ENCODE measurements around the gene SSTR4. TPM values are rescaled to one million over a fixed set of nuclear protein-coding genes. Genes with fewer than 3 reads are reported as not detected.

Gene SSTR4
- total RNA-seq, 1 experiment from 2014 or later: not detected

- no peak for DNase-seq (ENCODE audit: low read depth, low spot score)
- Histone ChIP-seq H3K27ac (ENCODE audit: low read depth, low read length) (no peak overlapping the region), H3K9me3 (ENCODE audit: control insufficient read depth in 1 of 2, insufficient read depth in 1 of 2, low read depth in 1 of 2, low read length in 2 of 2) (no peaks in the 10 kb centered on the region), H3K4me3 (replicated peaks in 1 of 2; ENCODE audit: low read depth in 1 of 2, low read length in 2 of 2) (no peak overlapping the region), H3K36me3 (ENCODE audit: control insufficient read depth in 1 of 2, insufficient read depth in 2 of 2, low read length in 2 of 2) (no peaks in the 10 kb centered on the region), H3K9me2 (ENCODE audit: insufficient read depth) (no peaks in the 10 kb centered on the region), H4K20me1 (ENCODE audit: insufficient read depth) (no peaks in the 10 kb centered on the region), H3K27me3 (ENCODE audit: insufficient read depth, low read length) (peaks cover 10% of the 10 kb centered on the region; the same call in 1 of the 2 replicates), H3K4me1 (ENCODE audit: control insufficient read depth in 1 of 2, insufficient read depth in 2 of 2, low read length in 2 of 2) (no peaks in the 10 kb centered on the region), H3K79me2 (ENCODE audit: insufficient read depth, low read length) (no peaks in the 10 kb centered on the region), H2AFZ (ENCODE audit: low read depth, low read length, poor library complexity, severe bottlenecking) (no peak overlapping the region), H3K4me2 (ENCODE audit: low read length) (no peak overlapping the region), H3K9ac (ENCODE audit: low read length) (no peak overlapping the region)
- ATAC-seq: no peak
- ChIA-PET CTCF (no interaction called here), POLR2A (no interaction called here), RAD21 (ENCODE audit: low non-redundant PET in 1 of 2, low total read pairs in 2 of 2, uncharacterized antibody in 2 of 2, unreplicated experiment in 2 of 2) (no interaction called here)
- TF ChIP-seq REST (IDR thresholded peaks at IDR 0.05; ENCODE audit: low read depth) (no peak), EZH2phosphoT487 (IDR thresholded peaks at IDR 0.05; ENCODE audit: borderline replicate concordance) (no peak), SRF (IDR thresholded peaks at IDR 0.05; ENCODE audit: low read depth) (no peak), ZFX (IDR thresholded peaks at IDR 0.05) (no peak), EGR1 (IDR thresholded peaks at IDR 0.05; ENCODE audit: low read depth) (no peak), ELF1 (IDR thresholded peaks at IDR 0.05; ENCODE audit: borderline replicate concordance, low read depth) (no peak), YY1 (IDR thresholded peaks at IDR 0.05; ENCODE audit: extremely low read depth, insufficient replicate concordance, low read depth, low read length) (no peak), ZNF274 (IDR thresholded peaks at IDR 0.05; ENCODE audit: low read depth, low read length) (no peak), CEBPB (IDR thresholded peaks at IDR 0.05; ENCODE audit: low read depth) (no peak), TCF7L2 (IDR thresholded peaks at IDR 0.05; ENCODE audit: borderline replicate concordance, extremely low read depth, insufficient read depth, insufficient read length) (no peak), FOSL1 (IDR thresholded peaks at IDR 0.05; ENCODE audit: low read depth) (no peak), SIN3A (IDR thresholded peaks at IDR 0.05; ENCODE audit: low read depth) (no peak), SP1 (IDR thresholded peaks at IDR 0.05; ENCODE audit: low read depth) (no peak), MAX (IDR thresholded peaks at IDR 0.05) (no peak), POLR2AphosphoS5 (IDR thresholded peaks at IDR 0.05; ENCODE audit: low read depth, low read length) (no peak), JUND (IDR thresholded peaks at IDR 0.05) (no peak), RAD21 (IDR thresholded peaks at IDR 0.05; ENCODE audit: low read depth) (no peak)
- TF ChIP-seq, protein P1, sequence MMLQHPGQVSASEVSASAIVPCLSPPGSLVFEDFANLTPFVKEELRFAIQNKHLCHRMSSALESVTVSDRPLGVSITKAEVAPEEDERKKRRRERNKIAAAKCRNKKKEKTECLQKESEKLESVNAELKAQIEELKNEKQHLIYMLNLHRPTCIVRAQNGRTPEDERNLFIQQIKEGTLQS (IDR thresholded peaks at IDR 0.05): no peak
- TF ChIP-seq, protein P2, sequence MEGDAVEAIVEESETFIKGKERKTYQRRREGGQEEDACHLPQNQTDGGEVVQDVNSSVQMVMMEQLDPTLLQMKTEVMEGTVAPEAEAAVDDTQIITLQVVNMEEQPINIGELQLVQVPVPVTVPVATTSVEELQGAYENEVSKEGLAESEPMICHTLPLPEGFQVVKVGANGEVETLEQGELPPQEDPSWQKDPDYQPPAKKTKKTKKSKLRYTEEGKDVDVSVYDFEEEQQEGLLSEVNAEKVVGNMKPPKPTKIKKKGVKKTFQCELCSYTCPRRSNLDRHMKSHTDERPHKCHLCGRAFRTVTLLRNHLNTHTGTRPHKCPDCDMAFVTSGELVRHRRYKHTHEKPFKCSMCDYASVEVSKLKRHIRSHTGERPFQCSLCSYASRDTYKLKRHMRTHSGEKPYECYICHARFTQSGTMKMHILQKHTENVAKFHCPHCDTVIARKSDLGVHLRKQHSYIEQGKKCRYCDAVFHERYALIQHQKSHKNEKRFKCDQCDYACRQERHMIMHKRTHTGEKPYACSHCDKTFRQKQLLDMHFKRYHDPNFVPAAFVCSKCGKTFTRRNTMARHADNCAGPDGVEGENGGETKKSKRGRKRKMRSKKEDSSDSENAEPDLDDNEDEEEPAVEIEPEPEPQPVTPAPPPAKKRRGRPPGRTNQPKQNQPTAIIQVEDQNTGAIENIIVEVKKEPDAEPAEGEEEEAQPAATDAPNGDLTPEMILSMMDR (IDR thresholded peaks at IDR 0.05 in 2 of 3, conservative IDR thresholded peaks at IDR 0.05 in 1 of 3; ENCODE audit: borderline replicate concordance in 1 of 3, insufficient read depth in 1 of 3, low read depth in 2 of 3, low read length in 2 of 3): no peak
- TF ChIP-seq, protein P3, sequence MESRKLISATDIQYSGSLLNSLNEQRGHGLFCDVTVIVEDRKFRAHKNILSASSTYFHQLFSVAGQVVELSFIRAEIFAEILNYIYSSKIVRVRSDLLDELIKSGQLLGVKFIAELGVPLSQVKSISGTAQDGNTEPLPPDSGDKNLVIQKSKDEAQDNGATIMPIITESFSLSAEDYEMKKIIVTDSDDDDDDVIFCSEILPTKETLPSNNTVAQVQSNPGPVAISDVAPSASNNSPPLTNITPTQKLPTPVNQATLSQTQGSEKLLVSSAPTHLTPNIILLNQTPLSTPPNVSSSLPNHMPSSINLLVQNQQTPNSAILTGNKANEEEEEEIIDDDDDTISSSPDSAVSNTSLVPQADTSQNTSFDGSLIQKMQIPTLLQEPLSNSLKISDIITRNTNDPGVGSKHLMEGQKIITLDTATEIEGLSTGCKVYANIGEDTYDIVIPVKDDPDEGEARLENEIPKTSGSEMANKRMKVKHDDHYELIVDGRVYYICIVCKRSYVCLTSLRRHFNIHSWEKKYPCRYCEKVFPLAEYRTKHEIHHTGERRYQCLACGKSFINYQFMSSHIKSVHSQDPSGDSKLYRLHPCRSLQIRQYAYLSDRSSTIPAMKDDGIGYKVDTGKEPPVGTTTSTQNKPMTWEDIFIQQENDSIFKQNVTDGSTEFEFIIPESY (IDR thresholded peaks at IDR 0.05; ENCODE audit: extremely low read depth, insufficient replicate concordance, low read length): no peak
- intact Hi-C loops (cut with micrococcal nuclease): no loop called here
- BruUV-seq (replicated peaks): no TSS peak
Measured at GRCh38 chr20:22993823-22994222, 41.3 kb upstream of the SSTR4 start.

All from HCT116 (cell line).